HepG2 (cell line): Measurements from ENCODE around the gene DLG4. TPM values are rescaled to one million over a fixed set of nuclear protein-coding genes. Genes with fewer than 3 reads are reported as not detected.

Experiments
- ELF1 ChIP-seq: sonication (generic); formaldehyde crosslinking; IDR thresholded peaks from 2 replicates; pipeline ENCODE4 v1.4.0; 2020; ENCODE audit warnings: missing genetic modification reagents
- ETV6 ChIP-seq: sonication (generic); formaldehyde crosslinking; conservative IDR thresholded peaks from 2 replicates; pipeline ENCODE4 v1.4.0; 2020; ENCODE audit warnings: missing genetic modification reagents
- IKZF1 ChIP-seq: fragments of 450-650 bp; IDR thresholded peaks from 2 replicates; pipeline ENCODE4 v1.7.1; 2016
- KAT7 ChIP-seq: IDR thresholded peaks from 2 replicates; pipeline ENCODE4 v1.6.1; 2018; ENCODE audit warnings: borderline replicate concordance, missing compliant biosample characterization
- KLF15 ChIP-seq: sonication (generic); formaldehyde crosslinking; IDR thresholded peaks from 2 replicates; pipeline ENCODE4 v1.8.1; 2023; ENCODE audit warnings: borderline replicate concordance, mild to moderate bottlenecking, inconsistent platforms, missing genetic modification reagents, mixed read lengths
- NAIF1 ChIP-seq: sonication (generic); formaldehyde crosslinking; IDR thresholded peaks from 2 replicates; pipeline ENCODE4 v1.5.0; 2020; ENCODE audit warnings: mild to moderate bottlenecking, missing genetic modification reagents, borderline replicate concordance
- PAX8 ChIP-seq: sonication (generic); formaldehyde crosslinking; IDR thresholded peaks from 2 replicates; pipeline ENCODE4 v1.8.0; 2022; ENCODE audit warnings: mild to moderate bottlenecking, missing genetic modification reagents, borderline replicate concordance
- PITX1 ChIP-seq: sonication (generic); formaldehyde crosslinking; IDR thresholded peaks from 2 replicates; pipeline ENCODE4 v1.5.1; 2020; ENCODE audit warnings: mild to moderate bottlenecking, missing genetic modification reagents
- POLR2G ChIP-seq: fragments of 200-400 bp; formaldehyde crosslinking; IDR thresholded peaks from 2 replicates; pipeline ENCODE4 v1.6.1; 2018; ENCODE audit warnings: mild to moderate bottlenecking, low read depth, low read length, moderate library complexity
- RAD21 ChIP-seq: fragments of 450-650 bp; formaldehyde crosslinking; IDR thresholded peaks from 2 replicates; pipeline ENCODE4 v1.5.0; 2020; ENCODE audit warnings: mild to moderate bottlenecking
- RAD51 ChIP-seq: fragments of 450-650 bp; IDR thresholded peaks from 2 replicates; pipeline ENCODE4 v1.6.1; 2016; ENCODE audit warnings: borderline replicate concordance
- RBFOX2 ChIP-seq: fragments of 200-400 bp; formaldehyde crosslinking; IDR thresholded peaks from 2 replicates; pipeline ENCODE4 v1.6.1; 2017; ENCODE audit warnings: low read depth, mild to moderate bottlenecking, low read length
- RELA ChIP-seq: sonication (generic); formaldehyde crosslinking; IDR thresholded peaks from 2 replicates; pipeline ENCODE4 v1.4.0; 2020; ENCODE audit warnings: missing genetic modification reagents
- RFX1 ChIP-seq: fragments of 450-650 bp; IDR thresholded peaks from 2 replicates; pipeline ENCODE4 v1.6.1; 2017
- SIN3B ChIP-seq: fragments of 150-350 bp; IDR thresholded peaks from 2 replicates; pipeline ENCODE4 v1.6.1; 2014; ENCODE audit warnings: low read length
- SMYD3 ChIP-seq: sonication (generic); formaldehyde crosslinking; IDR thresholded peaks from 2 replicates; pipeline ENCODE4 v1.8.1; 2023; ENCODE audit warnings: mild to moderate bottlenecking, missing genetic modification reagents
- TBX2 ChIP-seq: sonication (generic); formaldehyde crosslinking; IDR thresholded peaks from 2 replicates; pipeline ENCODE4 v1.5.0; 2020; ENCODE audit warnings: missing genetic modification reagents, mild to moderate bottlenecking, borderline replicate concordance
- TCF7L2 ChIP-seq: IDR thresholded peaks from 2 replicates; pipeline ENCODE4 v1.6.1; 2011; ENCODE audit warnings: mild to moderate bottlenecking, low read depth, low read length, moderate library complexity
- TFDP2 ChIP-seq: sonication (generic); formaldehyde crosslinking; IDR thresholded peaks from 2 replicates; pipeline ENCODE4 v1.4.0; 2020; ENCODE audit warnings: missing genetic modification reagents
- XBP1 ChIP-seq: sonication (generic); formaldehyde crosslinking; IDR thresholded peaks from 2 replicates; pipeline ENCODE4 v1.5.0; 2020; ENCODE audit warnings: missing genetic modification reagents
- ZBTB7A ChIP-seq: sonication (generic); formaldehyde crosslinking; IDR thresholded peaks from 2 replicates; pipeline ENCODE4 v1.8.0; 2022; ENCODE audit warnings: mild to moderate bottlenecking, missing genetic modification reagents
- ZKSCAN8 ChIP-seq: IDR thresholded peaks from 2 replicates; pipeline ENCODE4 v1.6.1; 2016; ENCODE audit warnings: borderline replicate concordance, missing genetic modification reagents, missing compliant biosample characterization
- ZNF260 ChIP-seq: sonication (generic); formaldehyde crosslinking; IDR thresholded peaks from 2 replicates; pipeline ENCODE4 v1.4.0; 2020; ENCODE audit warnings: missing genetic modification reagents, low read depth, mild to moderate bottlenecking, borderline replicate concordance
- ZNF280D ChIP-seq: sonication (generic); formaldehyde crosslinking; IDR thresholded peaks from 2 replicates; pipeline ENCODE4 v1.5.1; 2020; ENCODE audit warnings: mild to moderate bottlenecking, missing genetic modification reagents
- ZNF329 ChIP-seq: sonication (generic); formaldehyde crosslinking; IDR thresholded peaks from 2 replicates; pipeline ENCODE4 v1.9.0; 2021; ENCODE audit warnings: low read depth, mild to moderate bottlenecking, missing genetic modification reagents
- ZNF530 ChIP-seq: sonication (generic); formaldehyde crosslinking; IDR thresholded peaks from 2 replicates; pipeline ENCODE4 v1.5.0; 2020; ENCODE audit warnings: low read depth, mild to moderate bottlenecking, missing genetic modification reagents
- ZNF883 ChIP-seq: sonication (generic); formaldehyde crosslinking; IDR thresholded peaks from 2 replicates; pipeline ENCODE4 v1.5.1; 2020; ENCODE audit warnings: mild to moderate bottlenecking, missing genetic modification reagents; ENCODE audit errors: not compliant biosample characterization
- polyA plus RNA-seq, 8 experiments: library from polyadenylated mRNA; depleted of rRNA in 3 of 8; stranded (reverse) in 7 of 8; unstranded in 1 of 8; fragments of >200 nt; fragmentation: Illumina TruSeq in 4 of 8; extraction: Trizol in 4 of 8; gene quantifications; 2 replicates each; pipeline versions ENCODE4 v1.2.1 to v1.2.3, GENCODE V29; 2011 to 2016; ENCODE audit warnings: low read depth in 4 of 8, missing spikeins in 1 of 8, mixed read lengths in 1 of 8; ENCODE audit not compliant: insufficient read depth in 1 of 8
- total RNA-seq, 5 experiments: library from RNA; depleted of rRNA; stranded (reverse); fragments of >200 nt; fragmentation: Illumina TruSeq; extraction: Trizol; gene quantifications; 2 replicates each; pipeline ENCODE4 v1.2.3, GENCODE V29; 2016; ENCODE audit warnings: low read depth in 1 of 5

DLG4 gene
- total and polyA plus RNA-seq, 2 of the 13 experiments (the other 11 are each of a cell fraction or from before 2014, with no cell fraction given) = 0.71 to 4.3 TPM

GRCh38 chr17:7177191-7177953 lies 42.3 kb downstream of the DLG4 start (continued):
- peak; percentile 33 for TF ChIP-seq ELF1 (CRISPR knock-in tag)
- no peak for TF ChIP-seq XBP1
- peak; percentile 80 for TF ChIP-seq RAD21
- peak; percentile 18; the same call in 1 of the 2 replicates for TF ChIP-seq RELA (CRISPR knock-in tag)
- no peak for TF ChIP-seq ZNF329
- TF ChIP-seq ZBTB7A = no peak; the same call in none of the 2 replicates
- peak; percentile 9; the same call in 1 of the 2 replicates for TF ChIP-seq POLR2G
- no peak for TF ChIP-seq TFDP2
- TF ChIP-seq KAT7 = peak; percentile 40; the same call in 1 of the 2 replicates
- TF ChIP-seq RFX1 = no peak
- TF ChIP-seq PITX1 = peak; percentile 5; the same call in 1 of the 2 replicates
- TF ChIP-seq NAIF1 (CRISPR knock-in tag) = peak; percentile 74; the same call in 1 of the 2 replicates
- TF ChIP-seq ETV6 (CRISPR knock-in tag) = no peak
- no peak for TF ChIP-seq TCF7L2
- TF ChIP-seq ZNF260 (CRISPR knock-in tag) = no peak
- TF ChIP-seq PAX8 (CRISPR knock-in tag) = no peak
- peak; percentile 73 for TF ChIP-seq ZNF280D (CRISPR knock-in tag)
- peak; percentile 30; the same call in 1 of the 2 replicates for TF ChIP-seq TBX2 (CRISPR knock-in tag)
- TF ChIP-seq RAD51 = no peak
- peak; percentile 65 for TF ChIP-seq RBFOX2
- no peak for TF ChIP-seq ZNF530 (CRISPR knock-in tag)
- TF ChIP-seq SMYD3 (CRISPR knock-in tag) = no peak
- no peak for TF ChIP-seq IKZF1
- TF ChIP-seq ZKSCAN8 (CRISPR knock-in tag) = no peak
- no peak for TF ChIP-seq ZNF883 (CRISPR knock-in tag)
- no peak for TF ChIP-seq KLF15 (CRISPR knock-in tag)
- TF ChIP-seq SIN3B = no peak
